GM12864 (cell line): ENCODE measurements around the gene AKAP17A.
"Not testable (repeated sequence)": the region's sequence is repeated elsewhere in the genome, so short reads cannot be mapped to it uniquely, and the experiment has no call there.

Experiments
- DNase-seq: peaks from one replicate; pipeline ENCODE4 v3.0.0-alpha.2; 2011; ENCODE audit warnings: low read depth
- H3K4me3 ChIP-seq: 2 replicates; pipeline ENCODE4 v1.5.1; 2011; ENCODE audit warnings: mild to moderate bottlenecking, low read depth, low read length, control low read depth
- CTCF ChIP-seq: IDR thresholded peaks from 2 replicates; pipeline ENCODE4 v1.5.1; 2011; ENCODE audit warnings: low read depth, mild to moderate bottlenecking, moderate library complexity, low read length, control low read depth, inconsistent platforms; ENCODE audit errors: missing control alignments

The AKAP17A gene

GRCh38 chrX:1555370-1555769 is 36.0 kb upstream of the AKAP17A start:
- no peak for DNase-seq
- H3K4me3 ChIP-seq, result no peak overlapping the region
- TF ChIP-seq CTCF, result no peak

- not testable (repeated sequence) for DNase-seq, H3K4me3 ChIP-seq
These were observed 34.0 kb upstream of the AKAP17A start for GRCh38 chrX:1557442-1557841.

GRCh38 chrX:1558761-1559468 is 32.5 kb upstream of the AKAP17A start:
- TF ChIP-seq CTCF, result no peak
- no peak overlapping the region for H3K4me3 ChIP-seq
- no peak for DNase-seq

GRCh38 chrX:1561164-1561563 is 30.2 kb upstream of the AKAP17A start:
- no peak for TF ChIP-seq CTCF
- DNase-seq, result no peak
- no peak overlapping the region for H3K4me3 ChIP-seq

- DNase-seq, H3K4me3 ChIP-seq: not testable (repeated sequence)
These were observed 27.3 kb upstream of the AKAP17A start for GRCh38 chrX:1564077-1564476.

GRCh38 chrX:1564750-1565683 is 26.4 kb upstream of the AKAP17A start:
- H3K4me3 ChIP-seq, result no peak overlapping the region; the same call in 1 of the 2 replicates
- no peak for TF ChIP-seq CTCF
- DNase-seq, result no peak

- not testable (repeated sequence) for H3K4me3 ChIP-seq, DNase-seq
These were observed 17.2 kb upstream of the AKAP17A start for GRCh38 chrX:1574181-1574580.

GRCh38 chrX:1576201-1576992 is 15.0 kb upstream of the AKAP17A start:
- no peak overlapping the region for H3K4me3 ChIP-seq
- no peak for DNase-seq
- no peak for TF ChIP-seq CTCF
